H1 (cell line): ENCODE measurements around the gene EPB41L4B.
A peak's percentile ranks its signal among the peaks of the same experiment; 100 is the strongest.

Source experiments
- CHD1 ChIP-seq: IDR thresholded peaks from 2 replicates; pipeline ENCODE4 v1.6.1; 2012; ENCODE audit warnings: low read depth, low read length, improper control_type of control experiment
- GTF2F1 ChIP-seq: IDR thresholded peaks from 2 replicates; pipeline ENCODE4 v1.6.1; 2012; ENCODE audit warnings: low read depth, low read length, improper control_type of control experiment, borderline replicate concordance
- HDAC2 ChIP-seq, 2 experiments: fragments of 300-600 bp in 1 of 2; sonication (generic) in 1 of 2; IDR thresholded peaks; 2 replicates each; pipeline ENCODE4 v1.6.1; 2011 to 2012; ENCODE audit warnings: low read depth in 2 of 2, low read length in 2 of 2, mild to moderate bottlenecking in 2 of 2, moderate library complexity in 2 of 2, borderline replicate concordance in 1 of 2, inconsistent platforms in 1 of 2
- JUND ChIP-seq: IDR thresholded peaks from 2 replicates; pipeline ENCODE4 v1.6.1; 2011; ENCODE audit warnings: mild to moderate bottlenecking, improper control_type of control experiment, low read length
- POLR2A ChIP-seq, 2 experiments: IDR thresholded peaks; 1 replicate in 1 of 2; 2 replicates in 1 of 2; pipeline ENCODE4 v1.6.1; 2011; ENCODE audit warnings: low read depth in 2 of 2, low read length in 2 of 2, mild to moderate bottlenecking in 2 of 2; ENCODE audit errors: control extremely low read depth in 1 of 2
- POLR2AphosphoS5 ChIP-seq: IDR thresholded peaks from 2 replicates; pipeline ENCODE4 v1.6.1; 2011; ENCODE audit warnings: low read depth, low read length
- RFX5 ChIP-seq: IDR thresholded peaks from 2 replicates; pipeline ENCODE4 v1.6.1; 2011; ENCODE audit warnings: low read depth, low read length, improper control_type of control experiment, borderline replicate concordance
- TAF7 ChIP-seq: optimal IDR thresholded peaks from 2 replicates; pipeline ENCODE3; 2011; ENCODE audit warnings: low read depth, mild to moderate bottlenecking, inconsistent platforms, low read length, moderate library complexity, borderline replicate concordance
- YY1 ChIP-seq: IDR thresholded peaks from 2 replicates; pipeline ENCODE4 v1.6.1; 2011; ENCODE audit warnings: low read depth, mild to moderate bottlenecking, low read length
- TF ChIP-seq, protein P1 (sequence below), 3 experiments: IDR thresholded peaks; 1 replicate in 2 of 3; 2 replicates in 1 of 3; pipeline versions ENCODE4 v1.5.1 to v1.6.1; 2011; ENCODE audit warnings: low read length in 3 of 3, mild to moderate bottlenecking in 3 of 3, inconsistent platforms in 2 of 3, low read depth in 1 of 3, moderate library complexity in 1 of 3; ENCODE audit not compliant: insufficient read depth in 1 of 3; ENCODE audit errors: control extremely low read depth in 1 of 3
- TF ChIP-seq, protein P2 (sequence below): IDR thresholded peaks from 2 replicates; pipeline ENCODE4 v1.6.1; 2011; ENCODE audit warnings: low read depth, mild to moderate bottlenecking, low read length; ENCODE audit not compliant: insufficient read depth
- TF ChIP-seq, protein P3 (sequence below): IDR thresholded peaks from 2 replicates; pipeline ENCODE4 v1.6.1; 2012; ENCODE audit warnings: inconsistent platforms
- TF ChIP-seq, protein P4 (sequence below): IDR thresholded peaks from 2 replicates; pipeline ENCODE4 v1.6.1; 2012; ENCODE audit warnings: inconsistent platforms

DNA sequence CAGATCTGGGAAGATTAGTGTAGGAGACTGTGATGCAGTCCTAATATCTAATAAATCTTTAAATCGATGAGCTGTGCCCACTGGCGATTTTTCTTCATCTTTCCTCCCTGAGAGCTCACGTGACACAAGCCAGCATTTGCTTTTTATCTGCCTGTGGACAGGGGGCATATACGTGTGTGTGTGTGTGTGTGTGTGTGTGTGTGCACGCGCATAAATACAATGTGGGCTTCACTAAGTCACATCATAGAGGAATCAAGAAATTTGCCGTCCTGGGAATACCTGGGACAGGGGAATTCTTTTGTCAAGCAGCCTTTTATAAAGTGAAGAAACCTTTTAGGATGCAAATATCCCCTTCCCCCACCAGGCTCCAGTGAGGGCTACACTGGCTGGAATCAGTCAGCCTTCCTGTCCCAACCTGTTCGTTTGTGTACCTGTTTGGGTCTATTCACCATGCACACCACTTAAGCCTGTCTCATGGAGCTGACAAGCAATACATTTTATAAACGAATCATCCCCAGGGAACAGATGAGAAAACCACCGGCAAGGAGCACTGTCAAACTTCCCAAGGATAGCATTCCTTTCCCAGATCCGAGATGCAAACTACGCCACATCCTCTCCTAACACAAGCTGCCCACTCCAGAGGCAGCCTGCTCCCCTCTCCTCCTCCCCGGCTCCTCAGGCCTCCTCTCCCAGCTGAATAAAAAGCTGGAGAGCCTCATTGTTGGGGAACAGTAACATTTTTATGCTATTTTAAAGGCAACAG lies 2.7 kb downstream of the EPB41L4B start:
- TF ChIP-seq JUND (no peak), GTF2F1 (no peak), POLR2AphosphoS5 (peak; percentile 73; the same call in 1 of the 2 replicates), TAF7 (no peak), POLR2A (IDR thresholded peaks at IDR 0.05; ENCODE audit: control extremely low read depth in 1 of 2, low read depth in 2 of 2, low read length in 2 of 2) (peak in 1 of 2 experiments; percentile 53; a peak in 1 of 3 replicates), CHD1 (no peak), HDAC2 (IDR thresholded peaks at IDR 0.05; ENCODE audit: borderline replicate concordance in 1 of 2, low read depth in 2 of 2, low read length in 2 of 2) (peak; percentile 23 to 67; a peak in 1 of 4 replicates), RFX5 (no peak), YY1 (no peak)
- TF ChIP-seq, protein P1, sequence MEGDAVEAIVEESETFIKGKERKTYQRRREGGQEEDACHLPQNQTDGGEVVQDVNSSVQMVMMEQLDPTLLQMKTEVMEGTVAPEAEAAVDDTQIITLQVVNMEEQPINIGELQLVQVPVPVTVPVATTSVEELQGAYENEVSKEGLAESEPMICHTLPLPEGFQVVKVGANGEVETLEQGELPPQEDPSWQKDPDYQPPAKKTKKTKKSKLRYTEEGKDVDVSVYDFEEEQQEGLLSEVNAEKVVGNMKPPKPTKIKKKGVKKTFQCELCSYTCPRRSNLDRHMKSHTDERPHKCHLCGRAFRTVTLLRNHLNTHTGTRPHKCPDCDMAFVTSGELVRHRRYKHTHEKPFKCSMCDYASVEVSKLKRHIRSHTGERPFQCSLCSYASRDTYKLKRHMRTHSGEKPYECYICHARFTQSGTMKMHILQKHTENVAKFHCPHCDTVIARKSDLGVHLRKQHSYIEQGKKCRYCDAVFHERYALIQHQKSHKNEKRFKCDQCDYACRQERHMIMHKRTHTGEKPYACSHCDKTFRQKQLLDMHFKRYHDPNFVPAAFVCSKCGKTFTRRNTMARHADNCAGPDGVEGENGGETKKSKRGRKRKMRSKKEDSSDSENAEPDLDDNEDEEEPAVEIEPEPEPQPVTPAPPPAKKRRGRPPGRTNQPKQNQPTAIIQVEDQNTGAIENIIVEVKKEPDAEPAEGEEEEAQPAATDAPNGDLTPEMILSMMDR (IDR thresholded peaks at IDR 0.05; ENCODE audit: control extremely low read depth in 1 of 3, insufficient read depth in 1 of 3, low read depth in 1 of 3, low read length in 3 of 3) = no peak
- TF ChIP-seq, protein P2, sequence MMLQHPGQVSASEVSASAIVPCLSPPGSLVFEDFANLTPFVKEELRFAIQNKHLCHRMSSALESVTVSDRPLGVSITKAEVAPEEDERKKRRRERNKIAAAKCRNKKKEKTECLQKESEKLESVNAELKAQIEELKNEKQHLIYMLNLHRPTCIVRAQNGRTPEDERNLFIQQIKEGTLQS = no peak
- TF ChIP-seq, protein P3, sequence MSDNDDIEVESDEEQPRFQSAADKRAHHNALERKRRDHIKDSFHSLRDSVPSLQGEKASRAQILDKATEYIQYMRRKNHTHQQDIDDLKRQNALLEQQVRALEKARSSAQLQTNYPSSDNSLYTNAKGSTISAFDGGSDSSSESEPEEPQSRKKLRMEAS = peak; percentile 9; the same call in 1 of the 2 replicates
- TF ChIP-seq, protein P4, sequence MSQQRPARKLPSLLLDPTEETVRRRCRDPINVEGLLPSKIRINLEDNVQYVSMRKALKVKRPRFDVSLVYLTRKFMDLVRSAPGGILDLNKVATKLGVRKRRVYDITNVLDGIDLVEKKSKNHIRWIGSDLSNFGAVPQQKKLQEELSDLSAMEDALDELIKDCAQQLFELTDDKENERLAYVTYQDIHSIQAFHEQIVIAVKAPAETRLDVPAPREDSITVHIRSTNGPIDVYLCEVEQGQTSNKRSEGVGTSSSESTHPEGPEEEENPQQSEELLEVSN = no peak
